Measurements from ENCODE around the gene CFAP74. TPM values are rescaled to one million over a fixed set of nuclear protein-coding genes. Genes with fewer than 3 reads are reported as not detected.
"Not testable (repeated sequence)": the region's sequence is repeated elsewhere in the genome, so short reads cannot be mapped to it uniquely, and the experiment has no call there.

The CFAP74 gene
- total and polyA plus RNA-seq, 2 of the 4 experiments (the other 2 are of a cell fraction) = not detected

DNA sequence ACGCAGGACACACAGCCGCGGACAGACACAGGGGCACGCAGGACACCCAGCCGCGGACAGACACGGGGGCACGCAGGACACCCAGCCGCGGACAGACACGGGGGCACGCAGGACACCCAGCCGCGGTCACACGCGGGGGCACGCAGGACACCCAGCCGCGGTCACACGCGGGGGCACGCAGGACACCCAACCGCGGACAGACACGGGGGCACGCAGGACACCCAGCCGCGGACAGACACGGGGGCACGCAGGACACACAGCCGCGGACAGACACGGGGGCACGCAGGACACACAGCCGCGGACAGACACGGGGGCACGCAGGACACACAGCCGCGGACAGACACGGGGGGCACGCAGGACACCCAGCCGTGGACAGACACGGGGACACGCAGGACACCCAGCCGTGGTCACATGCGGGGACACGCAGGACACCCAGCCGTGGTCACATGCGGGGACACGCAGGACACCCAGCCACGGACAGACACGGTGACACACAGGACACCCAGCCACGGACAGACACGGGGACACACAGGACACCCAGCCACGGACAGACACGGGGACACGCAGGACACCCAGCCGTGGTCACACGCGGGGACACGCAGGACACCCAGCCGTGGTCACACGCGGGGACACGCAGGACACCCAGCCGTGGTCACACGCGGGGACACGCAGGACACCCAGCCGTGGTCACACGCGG lies 21.8 kb downstream of the CFAP74 start:
- in situ Hi-C loops (cut with MboI; ENCODE audit: low sequenced_read_pairs); H2BK5ac ChIP-seq (ENCODE audit: low read depth, low read length, poor library complexity, severe bottlenecking); H3K4me3 ChIP-seq (ENCODE audit: insufficient read depth, low read depth, low read length); POLR2A ChIA-PET (ENCODE audit: unreplicated experiment); H4K91ac ChIP-seq (ENCODE audit: insufficient read depth, low read depth, low read length); H3K4me2 ChIP-seq (ENCODE audit: low read depth, low read length); H2AFZ ChIP-seq (replicated peaks; ENCODE audit: low read length, poor library complexity); ATAC-seq (ENCODE audit: low read depth); H3K9me3 ChIP-seq (ENCODE audit: control insufficient read depth, insufficient read depth, low read length); H3K27me3 ChIP-seq (ENCODE audit: control insufficient read depth, insufficient read depth, low read length); H3K27ac ChIP-seq (ENCODE audit: insufficient read depth, low read length); H3K9me1 ChIP-seq (ENCODE audit: insufficient read depth, low read length); H3K56ac ChIP-seq (ENCODE audit: extremely low read depth, insufficient read depth, low read length); H2BK15ac ChIP-seq (ENCODE audit: low read depth, low read length); H2AK5ac ChIP-seq (ENCODE audit: low read depth, low read length); CTCF ChIA-PET; H2BK120ac ChIP-seq (ENCODE audit: low read depth, low read length); H3K4me1 ChIP-seq (ENCODE audit: control insufficient read depth, insufficient read depth, low read length); H3K4ac ChIP-seq (ENCODE audit: low read depth, low read length); H4K20me1 ChIP-seq (ENCODE audit: insufficient read depth, low read length); H4K5ac ChIP-seq (ENCODE audit: low read depth, low read length); H3K18ac ChIP-seq (ENCODE audit: low read depth, low read length); H3K14ac ChIP-seq (replicated peaks; ENCODE audit: low read depth, low read length); H3K23ac ChIP-seq (ENCODE audit: low read depth, low read length); dilution Hi-C loops (cut with HindIII; ENCODE audit: low sequenced_read_pairs, unreplicated experiment); H3K79me1 ChIP-seq (ENCODE audit: low read depth in 1 of 2, low read length in 2 of 2); BruUV-seq (replicated peaks); H2BK20ac ChIP-seq (ENCODE audit: low read depth, low read length); H2AK9ac ChIP-seq (replicated peaks; ENCODE audit: low read depth, low read length, poor library complexity); intact Hi-C loops (cut with micrococcal nuclease); H3K36me3 ChIP-seq (ENCODE audit: control insufficient read depth, insufficient read depth, low read length); H4K8ac ChIP-seq (ENCODE audit: low read depth in 2 of 2, low read length in 2 of 2); H3K9ac ChIP-seq (ENCODE audit: low read depth, low read length); DNase-seq: not testable (repeated sequence)
- 98% methylated on average over 22 of the region's 73 CpGs; no CpG with 5 or more reads in 1 of the 2 experiments for WGBS, 2 experiments (ENCODE audit: extremely low coverage in 2 of 2, insufficient read length in 1 of 2)
